ENCODE data around the gene GABBR1. TPM values are rescaled to one million over a fixed set of nuclear protein-coding genes. Genes with fewer than 3 reads are reported as not detected.
A peak's percentile ranks its signal among the peaks of the same experiment; 100 is the strongest.
"Not testable (repeated sequence)": the region's sequence is repeated elsewhere in the genome, so short reads cannot be mapped to it uniquely, and the experiment has no call there.

GABBR1 gene
- polyA plus RNA-seq, 1 donor (not counting 4 experiments of a cell fraction or from before 2014, with no cell fraction given), result 18.9 TPM

GRCh38 chr6:29663300-29664042 is 30.5 kb upstream of the GABBR1 start:
- Histone ChIP-seq H3K4me2 (ENCODE audit: control insufficient read depth, extremely low read depth, insufficient read depth, low read depth, low read length) (no peak overlapping the region), H3K4me3 (ENCODE audit: control insufficient read depth in 2 of 3, extremely low read depth in 1 of 3, insufficient read depth in 2 of 3, low read depth in 1 of 3, low read length in 3 of 3) (no peak overlapping the region), H3K9me1 (ENCODE audit: control insufficient read depth, extremely low read depth, insufficient read depth, low read length) (no peaks in the 10 kb centered on the region), H4K20me1 (ENCODE audit: control insufficient read depth, extremely low read depth, insufficient read depth, low read length) (no peaks in the 10 kb centered on the region), H3K9me3 (ENCODE audit: control insufficient read depth, low read depth, low read length) (no peaks in the 10 kb centered on the region), H3K79me2 (ENCODE audit: control insufficient read depth, insufficient read depth, low read length) (no peaks in the 10 kb centered on the region), H3K27me3 (ENCODE audit: control insufficient read depth, extremely low read depth, insufficient read depth, low read length) (no peaks in the 10 kb centered on the region), H2AFZ (ENCODE audit: control insufficient read depth, low read length) (no peak overlapping the region), H3K4me1 (ENCODE audit: control insufficient read depth, extremely low read depth, insufficient read depth, low read length) (peaks cover 11% of the 10 kb centered on the region), H3K36me3 (ENCODE audit: control insufficient read depth in 2 of 2, extremely low read depth in 1 of 2, insufficient read depth in 2 of 2, low read length in 2 of 2) (no peaks in the 10 kb centered on the region), H3K9ac (ENCODE audit: control insufficient read depth, extremely low read depth, insufficient read depth, low read length) (no peak overlapping the region), H3K27ac (ENCODE audit: control insufficient read depth, insufficient read depth, low read length) (no peak overlapping the region)
- TF ChIP-seq EZH2 (IDR thresholded peaks at IDR 0.05; ENCODE audit: low read length) (no peak), CTCF (optimal IDR thresholded peaks at IDR 0.05 in 1 of 3, IDR thresholded peaks at IDR 0.05 in 1 of 3, conservative IDR thresholded peaks at IDR 0.05 in 1 of 3; ENCODE audit: extremely low read depth in 1 of 3, insufficient read depth in 2 of 3, low read length in 3 of 3) (no peak)
- FAIRE-seq (no peak), DNase-seq (ENCODE audit: low read depth, low spot score) (no peak)
- dilution Hi-C loops (cut with MboI; ENCODE audit: extremely low pct_ligation_motif_present, low sequenced_read_pairs), result no loop called here

- Histone ChIP-seq H3K4me1 (ENCODE audit: control insufficient read depth, extremely low read depth, insufficient read depth, low read length) (peaks cover 11% of the 10 kb centered on the region), H3K27ac (ENCODE audit: control insufficient read depth, insufficient read depth, low read length) (peak overlapping the region; percentile 53), H3K4me2 (ENCODE audit: control insufficient read depth, extremely low read depth, insufficient read depth, low read depth, low read length) (peak overlapping the region; percentile 0)
- H3K79me2 ChIP-seq (ENCODE audit: control insufficient read depth, insufficient read depth, low read length); H3K9ac ChIP-seq (ENCODE audit: control insufficient read depth, extremely low read depth, insufficient read depth, low read length); H3K4me3 ChIP-seq (ENCODE audit: control insufficient read depth in 2 of 3, extremely low read depth in 1 of 3, insufficient read depth in 2 of 3, low read depth in 1 of 3, low read length in 3 of 3); dilution Hi-C loops (cut with MboI; ENCODE audit: extremely low pct_ligation_motif_present, low sequenced_read_pairs); H3K27me3 ChIP-seq (ENCODE audit: control insufficient read depth, extremely low read depth, insufficient read depth, low read length); H2AFZ ChIP-seq (ENCODE audit: control insufficient read depth, low read length); H3K9me1 ChIP-seq (ENCODE audit: control insufficient read depth, extremely low read depth, insufficient read depth, low read length); H3K9me3 ChIP-seq (ENCODE audit: control insufficient read depth, low read depth, low read length); H3K36me3 ChIP-seq (ENCODE audit: control insufficient read depth in 2 of 2, extremely low read depth in 1 of 2, insufficient read depth in 2 of 2, low read length in 2 of 2); H4K20me1 ChIP-seq (ENCODE audit: control insufficient read depth, extremely low read depth, insufficient read depth, low read length): not testable (repeated sequence)
- DNase-seq (ENCODE audit: low read depth, low spot score) (peak; percentile 76), FAIRE-seq (peak; percentile 59)
Observed at GRCh38 chr6:29661502-29662141, 28.6 kb upstream of the GABBR1 start.

Measured in keratinocyte (primary cell).